K562 (cell line): ENCODE results near the gene PRR14. TPM values are rescaled to one million over a fixed set of nuclear protein-coding genes. Genes with fewer than 3 reads are reported as not detected.

Source experiments
- EP300 ChIP-seq: IDR thresholded peaks from 2 replicates; pipeline ENCODE4 v1.6.1; 2012; ENCODE audit warnings: low read length, improper control_type of control experiment
- FOXK1 ChIP-seq: sonication (generic); formaldehyde crosslinking; IDR thresholded peaks from 2 replicates; pipeline ENCODE4 v1.8.0; 2022; ENCODE audit warnings: missing genetic modification reagents, mild to moderate bottlenecking, borderline replicate concordance
- ILF3 ChIP-seq: fragments of 450-650 bp; IDR thresholded peaks from 2 replicates; pipeline ENCODE4 v1.6.1; 2018; ENCODE audit warnings: antibody characterized with exemption, mild to moderate bottlenecking, moderate library complexity, borderline replicate concordance
- MCM7 ChIP-seq, 2 experiments: fragments of 450-650 bp; IDR thresholded peaks; 2 replicates each; pipeline ENCODE4 v1.6.1; 2016 to 2018
- MYNN ChIP-seq, 2 experiments: sonication (generic); formaldehyde crosslinking in 1 of 2; IDR thresholded peaks; 2 replicates each; pipeline versions ENCODE4 v1.5.0 to v1.6.1; 2016 to 2020; ENCODE audit warnings: antibody characterized with exemption in 1 of 2, missing genetic modification reagents in 1 of 2
- SIN3B ChIP-seq: fragments of 450-650 bp; IDR thresholded peaks from 2 replicates; pipeline ENCODE4 v1.6.1; 2017; ENCODE audit warnings: low read depth, mild to moderate bottlenecking, moderate library complexity
- SRF ChIP-seq, 2 experiments: fragments of 250-450, 450-650 bp in 1 of 2; sonication (Bioruptor Pico) in 1 of 2; sonication (generic) in 1 of 2; formaldehyde crosslinking; IDR thresholded peaks; 2 replicates each; pipeline versions ENCODE4 v1.5.0 to v1.5.1; 2020 to 2022; ENCODE audit warnings: mild to moderate bottlenecking in 1 of 2, missing genetic modification reagents in 1 of 2
- TBP ChIP-seq: optimal IDR thresholded peaks from 2 replicates; pipeline ENCODE3; 2011; ENCODE audit warnings: low read depth, low read length, improper control_type of control experiment
- ZNF24 ChIP-seq: fragments of 450-650 bp; IDR thresholded peaks from 2 replicates; pipeline ENCODE4 v1.6.1; 2016
- polyA plus RNA-seq, 8 experiments: library from polyadenylated mRNA; depleted of rRNA in 4 of 8; stranded (reverse) in 5 of 8; unstranded in 3 of 8; fragments of >200 nt; fragmentation: Nextera tagmentation in 2 of 8; fragmentation: Illumina TruSeq in 1 of 8; extraction: Ambion mirVana in 2 of 8; extraction: Trizol in 1 of 8; gene quantifications; 2 replicates each; pipeline versions ENCODE4 v1.2.1 to v1.2.3, GENCODE V29; 2011 to 2014; ENCODE audit warnings: inconsistent platforms in 1 of 8, missing spikeins in 1 of 8
- total RNA-seq, 7 experiments: library from RNA; depleted of rRNA in 6 of 7; stranded (reverse); fragments of >200 nt in 6 of 7; fragmentation: Illumina TruSeq in 2 of 7; extraction: Trizol in 2 of 7; gene quantifications; 2 replicates each; pipeline versions ENCODE4 v1.2.1 to v1.2.3, GENCODE V29; 2011 to 2021; ENCODE audit warnings: low replicate concordance in 1 of 7
- TF ChIP-seq, protein P1 (sequence below): fragments of 450-650 bp; IDR thresholded peaks from 2 replicates; pipeline ENCODE4 v1.6.1; 2017; ENCODE audit warnings: antibody characterized with exemption, mild to moderate bottlenecking
- TF ChIP-seq, protein P2 (sequence below): fragments of 450-650 bp; IDR thresholded peaks from 2 replicates; pipeline ENCODE4 v1.6.1; 2014; ENCODE audit warnings: low read depth, mild to moderate bottlenecking, moderate library complexity, borderline replicate concordance
- TF ChIP-seq, protein P3 (sequence below): sonication (generic); formaldehyde crosslinking; IDR thresholded peaks from 2 replicates; pipeline ENCODE4 v1.8.0; 2022; ENCODE audit warnings: mild to moderate bottlenecking, missing genetic modification reagents
- TF ChIP-seq, protein P4 (sequence below): sonication (generic); formaldehyde crosslinking; IDR thresholded peaks from 2 replicates; pipeline ENCODE4 v1.8.0; 2023; ENCODE audit warnings: missing genetic modification reagents, mild to moderate bottlenecking, borderline replicate concordance

PRR14 gene
- total and polyA plus RNA-seq, 9 of the 15 experiments (the other 6 are each of a cell fraction or from before 2014, with no cell fraction given) = 2.2 to 63.1 (median 11.5) TPM

DNA sequence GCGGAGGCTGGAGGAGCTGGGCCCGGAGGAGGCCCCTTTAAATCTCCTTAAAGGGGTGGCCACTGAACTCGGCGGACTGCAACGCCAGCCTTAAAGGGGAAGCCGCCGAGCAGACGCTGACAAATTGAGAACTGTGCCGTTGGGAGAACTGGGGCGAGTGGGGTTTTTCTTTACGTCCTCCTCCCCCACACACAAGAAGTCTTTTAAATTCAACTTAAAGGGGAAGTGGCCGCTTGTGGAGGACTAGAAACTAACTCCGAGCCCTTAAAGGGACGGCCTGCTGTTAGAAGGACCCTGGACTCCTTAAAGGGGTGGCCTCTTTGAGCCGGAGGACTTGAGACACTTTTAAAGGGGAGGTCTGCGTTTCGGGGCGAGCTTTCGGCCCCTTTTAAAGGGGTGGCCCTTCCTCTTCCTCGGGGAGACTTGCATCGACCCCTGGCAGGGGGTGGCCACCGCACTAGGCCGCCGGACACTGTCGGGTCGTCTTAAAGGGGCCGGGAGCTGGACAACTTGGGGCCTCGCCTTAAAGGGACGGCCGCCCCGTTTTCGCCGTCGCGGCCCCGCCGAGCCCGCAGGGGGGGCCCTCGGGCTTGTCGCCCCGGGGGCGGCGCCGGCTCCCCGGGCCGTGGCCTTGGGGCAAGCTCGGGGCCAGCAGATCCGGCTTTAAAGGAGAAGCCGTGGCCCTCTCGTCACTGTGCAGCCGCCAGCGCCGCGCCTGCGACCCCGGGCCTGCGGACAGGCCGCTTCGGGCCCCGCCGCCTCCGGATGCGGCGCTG is 8.2 kb downstream of the PRR14 start (continued):
- TF ChIP-seq TBP = peak; percentile 15
- TF ChIP-seq, protein P1, sequence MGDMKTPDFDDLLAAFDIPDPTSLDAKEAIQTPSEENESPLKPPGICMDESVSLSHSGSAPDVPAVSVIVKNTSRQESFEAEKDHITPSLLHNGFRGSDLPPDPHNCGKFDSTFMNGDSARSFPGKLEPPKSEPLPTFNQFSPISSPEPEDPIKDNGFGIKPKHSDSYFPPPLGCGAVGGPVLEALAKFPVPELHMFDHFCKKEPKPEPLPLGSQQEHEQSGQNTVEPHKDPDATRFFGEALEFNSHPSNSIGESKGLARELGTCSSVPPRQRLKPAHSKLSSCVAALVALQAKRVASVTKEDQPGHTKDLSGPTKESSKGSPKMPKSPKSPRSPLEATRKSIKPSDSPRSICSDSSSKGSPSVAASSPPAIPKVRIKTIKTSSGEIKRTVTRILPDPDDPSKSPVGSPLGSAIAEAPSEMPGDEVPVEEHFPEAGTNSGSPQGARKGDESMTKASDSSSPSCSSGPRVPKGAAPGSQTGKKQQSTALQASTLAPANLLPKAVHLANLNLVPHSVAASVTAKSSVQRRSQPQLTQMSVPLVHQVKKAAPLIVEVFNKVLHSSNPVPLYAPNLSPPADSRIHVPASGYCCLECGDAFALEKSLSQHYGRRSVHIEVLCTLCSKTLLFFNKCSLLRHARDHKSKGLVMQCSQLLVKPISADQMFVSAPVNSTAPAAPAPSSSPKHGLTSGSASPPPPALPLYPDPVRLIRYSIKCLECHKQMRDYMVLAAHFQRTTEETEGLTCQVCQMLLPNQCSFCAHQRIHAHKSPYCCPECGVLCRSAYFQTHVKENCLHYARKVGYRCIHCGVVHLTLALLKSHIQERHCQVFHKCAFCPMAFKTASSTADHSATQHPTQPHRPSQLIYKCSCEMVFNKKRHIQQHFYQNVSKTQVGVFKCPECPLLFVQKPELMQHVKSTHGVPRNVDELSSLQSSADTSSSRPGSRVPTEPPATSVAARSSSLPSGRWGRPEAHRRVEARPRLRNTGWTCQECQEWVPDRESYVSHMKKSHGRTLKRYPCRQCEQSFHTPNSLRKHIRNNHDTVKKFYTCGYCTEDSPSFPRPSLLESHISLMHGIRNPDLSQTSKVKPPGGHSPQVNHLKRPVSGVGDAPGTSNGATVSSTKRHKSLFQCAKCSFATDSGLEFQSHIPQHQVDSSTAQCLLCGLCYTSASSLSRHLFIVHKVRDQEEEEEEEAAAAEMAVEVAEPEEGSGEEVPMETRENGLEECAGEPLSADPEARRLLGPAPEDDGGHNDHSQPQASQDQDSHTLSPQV = peak; percentile 71
- 0 out of 2 replicates have a peak, but pooled peaks have one; percentile 6 for TF ChIP-seq ZNF24
- peak; percentile 72; the same call in 1 of the 2 replicates for TF ChIP-seq SIN3B
- TF ChIP-seq EP300 = peak; percentile 18; the same call in 1 of the 2 replicates
- TF ChIP-seq, protein P2, sequence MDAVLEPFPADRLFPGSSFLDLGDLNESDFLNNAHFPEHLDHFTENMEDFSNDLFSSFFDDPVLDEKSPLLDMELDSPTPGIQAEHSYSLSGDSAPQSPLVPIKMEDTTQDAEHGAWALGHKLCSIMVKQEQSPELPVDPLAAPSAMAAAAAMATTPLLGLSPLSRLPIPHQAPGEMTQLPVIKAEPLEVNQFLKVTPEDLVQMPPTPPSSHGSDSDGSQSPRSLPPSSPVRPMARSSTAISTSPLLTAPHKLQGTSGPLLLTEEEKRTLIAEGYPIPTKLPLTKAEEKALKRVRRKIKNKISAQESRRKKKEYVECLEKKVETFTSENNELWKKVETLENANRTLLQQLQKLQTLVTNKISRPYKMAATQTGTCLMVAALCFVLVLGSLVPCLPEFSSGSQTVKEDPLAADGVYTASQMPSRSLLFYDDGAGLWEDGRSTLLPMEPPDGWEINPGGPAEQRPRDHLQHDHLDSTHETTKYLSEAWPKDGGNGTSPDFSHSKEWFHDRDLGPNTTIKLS = 0 out of 2 replicates have a peak, but pooled peaks have one; percentile 35
- TF ChIP-seq SRF (CRISPR knock-in tag; IDR thresholded peaks at IDR 0.05) = 0 out of 4 replicates have a peak, but pooled peaks of 1 of the 2 experiments have one; percentile 92
- no peak for TF ChIP-seq MCM7 (IDR thresholded peaks at IDR 0.05)
- TF ChIP-seq FOXK1 (CRISPR knock-in tag) = no peak
- 0 out of 2 replicates have a peak, but pooled peaks have one; percentile 5 for TF ChIP-seq MYNN (IDR thresholded peaks at IDR 0.05)
- no peak for TF ChIP-seq MYNN (CRISPR knock-in tag; IDR thresholded peaks at IDR 0.05)
- TF ChIP-seq, protein P3, sequence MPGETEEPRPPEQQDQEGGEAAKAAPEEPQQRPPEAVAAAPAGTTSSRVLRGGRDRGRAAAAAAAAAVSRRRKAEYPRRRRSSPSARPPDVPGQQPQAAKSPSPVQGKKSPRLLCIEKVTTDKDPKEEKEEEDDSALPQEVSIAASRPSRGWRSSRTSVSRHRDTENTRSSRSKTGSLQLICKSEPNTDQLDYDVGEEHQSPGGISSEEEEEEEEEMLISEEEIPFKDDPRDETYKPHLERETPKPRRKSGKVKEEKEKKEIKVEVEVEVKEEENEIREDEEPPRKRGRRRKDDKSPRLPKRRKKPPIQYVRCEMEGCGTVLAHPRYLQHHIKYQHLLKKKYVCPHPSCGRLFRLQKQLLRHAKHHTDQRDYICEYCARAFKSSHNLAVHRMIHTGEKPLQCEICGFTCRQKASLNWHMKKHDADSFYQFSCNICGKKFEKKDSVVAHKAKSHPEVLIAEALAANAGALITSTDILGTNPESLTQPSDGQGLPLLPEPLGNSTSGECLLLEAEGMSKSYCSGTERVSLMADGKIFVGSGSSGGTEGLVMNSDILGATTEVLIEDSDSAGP = peak; percentile 92
- 0 out of 2 replicates have a peak, but pooled peaks have one; percentile 27 for TF ChIP-seq ILF3
- TF ChIP-seq, protein P4, sequence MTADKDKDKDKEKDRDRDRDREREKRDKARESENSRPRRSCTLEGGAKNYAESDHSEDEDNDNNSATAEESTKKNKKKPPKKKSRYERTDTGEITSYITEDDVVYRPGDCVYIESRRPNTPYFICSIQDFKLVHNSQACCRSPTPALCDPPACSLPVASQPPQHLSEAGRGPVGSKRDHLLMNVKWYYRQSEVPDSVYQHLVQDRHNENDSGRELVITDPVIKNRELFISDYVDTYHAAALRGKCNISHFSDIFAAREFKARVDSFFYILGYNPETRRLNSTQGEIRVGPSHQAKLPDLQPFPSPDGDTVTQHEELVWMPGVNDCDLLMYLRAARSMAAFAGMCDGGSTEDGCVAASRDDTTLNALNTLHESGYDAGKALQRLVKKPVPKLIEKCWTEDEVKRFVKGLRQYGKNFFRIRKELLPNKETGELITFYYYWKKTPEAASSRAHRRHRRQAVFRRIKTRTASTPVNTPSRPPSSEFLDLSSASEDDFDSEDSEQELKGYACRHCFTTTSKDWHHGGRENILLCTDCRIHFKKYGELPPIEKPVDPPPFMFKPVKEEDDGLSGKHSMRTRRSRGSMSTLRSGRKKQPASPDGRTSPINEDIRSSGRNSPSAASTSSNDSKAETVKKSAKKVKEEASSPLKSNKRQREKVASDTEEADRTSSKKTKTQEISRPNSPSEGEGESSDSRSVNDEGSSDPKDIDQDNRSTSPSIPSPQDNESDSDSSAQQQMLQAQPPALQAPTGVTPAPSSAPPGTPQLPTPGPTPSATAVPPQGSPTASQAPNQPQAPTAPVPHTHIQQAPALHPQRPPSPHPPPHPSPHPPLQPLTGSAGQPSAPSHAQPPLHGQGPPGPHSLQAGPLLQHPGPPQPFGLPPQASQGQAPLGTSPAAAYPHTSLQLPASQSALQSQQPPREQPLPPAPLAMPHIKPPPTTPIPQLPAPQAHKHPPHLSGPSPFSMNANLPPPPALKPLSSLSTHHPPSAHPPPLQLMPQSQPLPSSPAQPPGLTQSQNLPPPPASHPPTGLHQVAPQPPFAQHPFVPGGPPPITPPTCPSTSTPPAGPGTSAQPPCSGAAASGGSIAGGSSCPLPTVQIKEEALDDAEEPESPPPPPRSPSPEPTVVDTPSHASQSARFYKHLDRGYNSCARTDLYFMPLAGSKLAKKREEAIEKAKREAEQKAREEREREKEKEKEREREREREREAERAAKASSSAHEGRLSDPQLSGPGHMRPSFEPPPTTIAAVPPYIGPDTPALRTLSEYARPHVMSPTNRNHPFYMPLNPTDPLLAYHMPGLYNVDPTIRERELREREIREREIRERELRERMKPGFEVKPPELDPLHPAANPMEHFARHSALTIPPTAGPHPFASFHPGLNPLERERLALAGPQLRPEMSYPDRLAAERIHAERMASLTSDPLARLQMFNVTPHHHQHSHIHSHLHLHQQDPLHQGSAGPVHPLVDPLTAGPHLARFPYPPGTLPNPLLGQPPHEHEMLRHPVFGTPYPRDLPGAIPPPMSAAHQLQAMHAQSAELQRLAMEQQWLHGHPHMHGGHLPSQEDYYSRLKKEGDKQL (CRISPR knock-in tag) = no peak
